Measurements from ENCODE around the gene COMP.

GRCh38 chr19:18781885-18782527 lies 9.1 kb downstream of the COMP start:
- TF ChIP-seq, protein P1, sequence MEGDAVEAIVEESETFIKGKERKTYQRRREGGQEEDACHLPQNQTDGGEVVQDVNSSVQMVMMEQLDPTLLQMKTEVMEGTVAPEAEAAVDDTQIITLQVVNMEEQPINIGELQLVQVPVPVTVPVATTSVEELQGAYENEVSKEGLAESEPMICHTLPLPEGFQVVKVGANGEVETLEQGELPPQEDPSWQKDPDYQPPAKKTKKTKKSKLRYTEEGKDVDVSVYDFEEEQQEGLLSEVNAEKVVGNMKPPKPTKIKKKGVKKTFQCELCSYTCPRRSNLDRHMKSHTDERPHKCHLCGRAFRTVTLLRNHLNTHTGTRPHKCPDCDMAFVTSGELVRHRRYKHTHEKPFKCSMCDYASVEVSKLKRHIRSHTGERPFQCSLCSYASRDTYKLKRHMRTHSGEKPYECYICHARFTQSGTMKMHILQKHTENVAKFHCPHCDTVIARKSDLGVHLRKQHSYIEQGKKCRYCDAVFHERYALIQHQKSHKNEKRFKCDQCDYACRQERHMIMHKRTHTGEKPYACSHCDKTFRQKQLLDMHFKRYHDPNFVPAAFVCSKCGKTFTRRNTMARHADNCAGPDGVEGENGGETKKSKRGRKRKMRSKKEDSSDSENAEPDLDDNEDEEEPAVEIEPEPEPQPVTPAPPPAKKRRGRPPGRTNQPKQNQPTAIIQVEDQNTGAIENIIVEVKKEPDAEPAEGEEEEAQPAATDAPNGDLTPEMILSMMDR (optimal IDR thresholded peaks at IDR 0.05 in 1 of 3, IDR thresholded peaks at IDR 0.05 in 1 of 3, conservative IDR thresholded peaks at IDR 0.05 in 1 of 3; ENCODE audit: extremely low read depth in 1 of 3, insufficient read depth in 2 of 3, low read length in 3 of 3), result no peak
- TF ChIP-seq EZH2 (IDR thresholded peaks at IDR 0.05; ENCODE audit: low read length), result no peak
